Testis (tissue), 2 donors: ENCODE measurements around the gene MRAP2.

Source experiments
- CTCF ChIP-seq, 3 experiments: fragments of 450-650 bp in 2 of 3; fragments of 200-600 bp in 1 of 3; sonication (generic) in 1 of 3; IDR thresholded peaks; one replicate each; pipeline ENCODE4 v1.5.1; 2016 to 2019; ENCODE audit warnings: antibody characterized with exemption in 3 of 3, mild to moderate bottlenecking in 2 of 3, moderate library complexity in 1 of 3
- POLR2A ChIP-seq: fragments of 450-650 bp; IDR thresholded peaks from one replicate; pipeline ENCODE4 v1.6.1; 2017; ENCODE audit warnings: antibody characterized with exemption, mild to moderate bottlenecking, moderate library complexity

GRCh38 chr6:84086545-84087429 lies 53.2 kb downstream of the MRAP2 start:
- TF ChIP-seq CTCF (IDR thresholded peaks at IDR 0.05) (no peak), POLR2A (no peak)
